PFSK-1 (cell line): ENCODE measurements around the gene LRRC59.

Experiments
- FOXP2 ChIP-seq: optimal IDR thresholded peaks from 2 replicates; pipeline ENCODE3; 2011; ENCODE audit warnings: borderline replicate concordance, control low read depth, inconsistent platforms; ENCODE audit not compliant: insufficient read depth; ENCODE audit errors: extremely low read length, extremely low read depth
- POLR2AphosphoS5 ChIP-seq: IDR thresholded peaks from 2 replicates; pipeline ENCODE4 v1.6.1; 2012; ENCODE audit warnings: low read depth, mild to moderate bottlenecking, control low read depth, low read length, moderate library complexity
- SIN3A ChIP-seq: IDR thresholded peaks from 2 replicates; pipeline ENCODE4 v1.6.1; 2012; ENCODE audit warnings: mild to moderate bottlenecking, low read length, moderate library complexity, borderline replicate concordance; ENCODE audit not compliant: insufficient read depth
- TAF1 ChIP-seq: IDR thresholded peaks from 2 replicates; pipeline ENCODE4 v1.6.1; 2012; ENCODE audit warnings: low read length, control low read depth, borderline replicate concordance; ENCODE audit not compliant: insufficient read depth
- TF ChIP-seq, protein P1 (sequence below), 2 experiments: IDR thresholded peaks; 2 replicates each; pipeline versions ENCODE4 v1.6.1 to v1.8.0; 2011 to 2012; ENCODE audit warnings: low read depth in 2 of 2, low read length in 2 of 2, control low read depth in 1 of 2, inconsistent platforms in 1 of 2, mild to moderate bottlenecking in 1 of 2, moderate library complexity in 1 of 2; ENCODE audit not compliant: insufficient read depth in 1 of 2

Gene LRRC59

DNA sequence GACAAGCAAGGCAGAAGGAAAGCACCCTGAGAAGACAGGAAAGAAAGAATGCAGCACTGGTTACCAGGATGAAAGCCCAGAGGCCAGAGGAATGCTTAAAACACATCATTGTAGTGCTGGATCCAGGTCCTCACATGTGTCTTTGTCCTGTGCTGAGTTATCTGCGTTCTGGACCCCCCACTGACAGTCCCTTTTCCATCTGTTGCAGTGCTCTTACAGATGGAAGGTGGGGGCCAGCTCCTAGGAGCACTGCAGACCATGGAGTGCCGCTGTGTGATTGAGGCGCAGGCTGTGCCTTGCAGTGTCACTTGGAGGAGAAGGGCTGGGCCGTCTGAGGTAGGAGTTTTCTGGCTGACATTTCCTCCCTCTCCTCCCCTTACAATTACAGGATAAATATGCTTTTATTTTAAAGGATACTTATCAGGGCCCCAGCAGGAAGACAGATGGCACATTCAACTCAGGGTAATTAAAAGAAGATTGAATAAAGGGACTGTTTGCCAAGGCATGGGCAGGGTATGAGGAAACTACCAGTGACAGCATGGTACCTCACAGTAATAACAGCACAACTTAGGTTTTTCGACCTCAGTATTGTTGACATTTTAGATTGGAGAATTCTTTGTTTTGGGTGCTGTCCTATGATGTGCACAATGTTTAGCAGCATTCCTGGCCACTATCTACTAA lies 21.3 kb downstream of the LRRC59 start:
- TF ChIP-seq TAF1: no peak
- TF ChIP-seq POLR2AphosphoS5: no peak
- no peak for TF ChIP-seq SIN3A
- TF ChIP-seq, protein P1, sequence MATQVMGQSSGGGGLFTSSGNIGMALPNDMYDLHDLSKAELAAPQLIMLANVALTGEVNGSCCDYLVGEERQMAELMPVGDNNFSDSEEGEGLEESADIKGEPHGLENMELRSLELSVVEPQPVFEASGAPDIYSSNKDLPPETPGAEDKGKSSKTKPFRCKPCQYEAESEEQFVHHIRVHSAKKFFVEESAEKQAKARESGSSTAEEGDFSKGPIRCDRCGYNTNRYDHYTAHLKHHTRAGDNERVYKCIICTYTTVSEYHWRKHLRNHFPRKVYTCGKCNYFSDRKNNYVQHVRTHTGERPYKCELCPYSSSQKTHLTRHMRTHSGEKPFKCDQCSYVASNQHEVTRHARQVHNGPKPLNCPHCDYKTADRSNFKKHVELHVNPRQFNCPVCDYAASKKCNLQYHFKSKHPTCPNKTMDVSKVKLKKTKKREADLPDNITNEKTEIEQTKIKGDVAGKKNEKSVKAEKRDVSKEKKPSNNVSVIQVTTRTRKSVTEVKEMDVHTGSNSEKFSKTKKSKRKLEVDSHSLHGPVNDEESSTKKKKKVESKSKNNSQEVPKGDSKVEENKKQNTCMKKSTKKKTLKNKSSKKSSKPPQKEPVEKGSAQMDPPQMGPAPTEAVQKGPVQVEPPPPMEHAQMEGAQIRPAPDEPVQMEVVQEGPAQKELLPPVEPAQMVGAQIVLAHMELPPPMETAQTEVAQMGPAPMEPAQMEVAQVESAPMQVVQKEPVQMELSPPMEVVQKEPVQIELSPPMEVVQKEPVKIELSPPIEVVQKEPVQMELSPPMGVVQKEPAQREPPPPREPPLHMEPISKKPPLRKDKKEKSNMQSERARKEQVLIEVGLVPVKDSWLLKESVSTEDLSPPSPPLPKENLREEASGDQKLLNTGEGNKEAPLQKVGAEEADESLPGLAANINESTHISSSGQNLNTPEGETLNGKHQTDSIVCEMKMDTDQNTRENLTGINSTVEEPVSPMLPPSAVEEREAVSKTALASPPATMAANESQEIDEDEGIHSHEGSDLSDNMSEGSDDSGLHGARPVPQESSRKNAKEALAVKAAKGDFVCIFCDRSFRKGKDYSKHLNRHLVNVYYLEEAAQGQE (IDR thresholded peaks at IDR 0.05; ENCODE audit: insufficient read depth in 1 of 2, low read depth in 2 of 2, low read length in 2 of 2): no peak
- no peak for TF ChIP-seq FOXP2

GRCh38 chr17:50373705-50374104 lies 23.6 kb downstream of the LRRC59 start:
- no peak for TF ChIP-seq TAF1
- TF ChIP-seq SIN3A: no peak
- TF ChIP-seq, protein P1 (IDR thresholded peaks at IDR 0.05; ENCODE audit: insufficient read depth in 1 of 2, low read depth in 2 of 2, low read length in 2 of 2): no peak

GRCh38 chr17:50372758-50373556 lies 24.4 kb downstream of the LRRC59 start, which contains the start of the genes EME1 and MRPL27:
Gene EME1, plus strand, starts transcription at chr17:50373229. Its CDS starts 1,980 bp downstream, at chr17:50375209.
Gene MRPL27, minus strand, starts transcription at chr17:50373184. Its CDS starts 14 bp downstream, at chr17:50373170.
- TF ChIP-seq, protein P1 (IDR thresholded peaks at IDR 0.05; ENCODE audit: insufficient read depth in 1 of 2, low read depth in 2 of 2, low read length in 2 of 2): peak in 1 of 2 experiments; percentile 55; a peak in 1 of 4 replicates
- peak; percentile 95 for TF ChIP-seq POLR2AphosphoS5
- peak; percentile 79; the same call in 1 of the 2 replicates for TF ChIP-seq SIN3A
- peak; percentile 62 for TF ChIP-seq FOXP2
- TF ChIP-seq TAF1: peak; percentile 97

DNA sequence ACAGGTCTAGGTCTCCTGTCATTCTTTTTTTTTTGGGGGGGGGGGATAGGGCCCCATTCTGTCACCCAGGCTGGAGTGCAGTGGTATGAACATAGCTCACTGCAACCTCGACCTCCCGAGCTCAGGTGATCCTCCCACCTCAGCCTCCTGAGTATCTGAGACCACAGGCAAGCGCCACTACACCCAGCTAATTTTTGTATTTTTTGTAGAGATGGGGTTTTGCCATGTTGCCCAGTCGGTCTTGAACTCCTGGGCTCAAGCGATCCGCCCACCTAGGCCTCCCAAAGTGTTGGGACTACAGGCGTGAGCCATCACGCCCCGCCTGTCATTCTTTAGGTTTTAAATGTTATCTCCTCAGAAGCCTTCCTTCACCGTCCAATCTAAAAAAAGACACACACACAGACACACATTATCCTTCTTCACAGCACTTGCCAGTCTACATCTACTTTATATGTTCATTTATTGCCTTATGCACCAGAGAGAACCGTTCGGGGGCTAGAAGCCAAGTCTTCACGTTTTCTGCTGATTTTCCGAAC lies 25.0 kb downstream of the LRRC59 start:
- TF ChIP-seq, protein P1 (IDR thresholded peaks at IDR 0.05; ENCODE audit: insufficient read depth in 1 of 2, low read depth in 2 of 2, low read length in 2 of 2): no peak
- TF ChIP-seq SIN3A: no peak
- TF ChIP-seq FOXP2: no peak
- TF ChIP-seq TAF1: no peak
- TF ChIP-seq POLR2AphosphoS5: no peak
